Measurements from ENCODE around the gene BBS10.
"Not testable (repeated sequence)": the region's sequence is repeated elsewhere in the genome, so short reads cannot be mapped to it uniquely, and the experiment has no call there.

Gene BBS10

GRCh38 chr12:76329159-76329558, 19.1 kb downstream of the BBS10 start:
- DNase-seq, result no peak

GRCh38 chr12:76319595-76320319, 28.5 kb downstream of the BBS10 start:
- not testable (repeated sequence) for DNase-seq

GRCh38 chr12:76318773-76319594, 29.2 kb downstream of the BBS10 start:
- DNase-seq, result peak in 1 of 2 experiments; percentile 30

GRCh38 chr12:76317976-76318375, 30.2 kb downstream of the BBS10 start:
- no peak for DNase-seq

GRCh38 chr12:76316468-76316867, 31.7 kb downstream of the BBS10 start:
- no peak for DNase-seq

- no peak for DNase-seq
Measured at GRCh38 chr12:76313299-76313698, 34.9 kb downstream of the BBS10 start.

GRCh38 chr12:76312315-76312714, 35.9 kb downstream of the BBS10 start:
- no peak for DNase-seq

- no peak for DNase-seq
Measured at GRCh38 chr12:76311796-76312195, 36.4 kb downstream of the BBS10 start.

- DNase-seq, result no peak
Measured at GRCh38 chr12:76310110-76310509, 38.1 kb downstream of the BBS10 start.

- DNase-seq, result no peak
Measured at GRCh38 chr12:76308866-76309265, 39.3 kb downstream of the BBS10 start.

GRCh38 chr12:76307083-76307482, 41.1 kb downstream of the BBS10 start:
- no peak for DNase-seq

GRCh38 chr12:76303989-76304460, 44.2 kb downstream of the BBS10 start:
- DNase-seq, result no peak

- DNase-seq, result no peak
Measured at GRCh38 chr12:76303365-76303764, 44.9 kb downstream of the BBS10 start.

GRCh38 chr12:76300297-76300665, 47.9 kb downstream of the BBS10 start:
- DNase-seq, result no peak

GRCh38 chr12:76299536-76300296, 48.5 kb downstream of the BBS10 start:
- DNase-seq, result no peak
